GM20000 (cell line): ENCODE measurements around the gene MSMB.

Experiments used
- DNase-seq: peaks from one replicate; pipeline ENCODE4 v3.0.0; 2012; ENCODE audit warnings: low spot score
- TF ChIP-seq, protein P1 (sequence below): IDR thresholded peaks from 2 replicates; pipeline ENCODE4 v1.5.1; 2012; ENCODE audit warnings: mild to moderate bottlenecking, control low read depth; ENCODE audit errors: extremely low read depth, missing control alignments

The MSMB gene

DNA sequence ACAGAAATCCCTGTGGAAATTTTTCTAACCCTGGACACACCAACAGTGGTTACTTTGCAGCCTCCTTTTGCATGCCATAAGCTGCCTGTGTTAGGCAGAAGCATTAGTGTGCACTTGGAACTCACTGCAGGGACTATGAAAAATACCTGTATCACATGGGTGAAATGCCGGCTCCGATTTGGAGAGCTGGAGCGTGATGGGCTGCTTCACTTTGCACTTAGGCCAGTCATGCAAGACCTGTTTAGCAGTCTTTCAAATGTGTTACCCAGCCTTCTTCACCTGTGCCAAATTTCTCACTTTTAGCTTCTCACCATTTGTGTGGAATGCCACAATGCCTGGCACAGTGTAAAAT lies 26.9 kb downstream of the MSMB start:
- TF ChIP-seq, protein P1, sequence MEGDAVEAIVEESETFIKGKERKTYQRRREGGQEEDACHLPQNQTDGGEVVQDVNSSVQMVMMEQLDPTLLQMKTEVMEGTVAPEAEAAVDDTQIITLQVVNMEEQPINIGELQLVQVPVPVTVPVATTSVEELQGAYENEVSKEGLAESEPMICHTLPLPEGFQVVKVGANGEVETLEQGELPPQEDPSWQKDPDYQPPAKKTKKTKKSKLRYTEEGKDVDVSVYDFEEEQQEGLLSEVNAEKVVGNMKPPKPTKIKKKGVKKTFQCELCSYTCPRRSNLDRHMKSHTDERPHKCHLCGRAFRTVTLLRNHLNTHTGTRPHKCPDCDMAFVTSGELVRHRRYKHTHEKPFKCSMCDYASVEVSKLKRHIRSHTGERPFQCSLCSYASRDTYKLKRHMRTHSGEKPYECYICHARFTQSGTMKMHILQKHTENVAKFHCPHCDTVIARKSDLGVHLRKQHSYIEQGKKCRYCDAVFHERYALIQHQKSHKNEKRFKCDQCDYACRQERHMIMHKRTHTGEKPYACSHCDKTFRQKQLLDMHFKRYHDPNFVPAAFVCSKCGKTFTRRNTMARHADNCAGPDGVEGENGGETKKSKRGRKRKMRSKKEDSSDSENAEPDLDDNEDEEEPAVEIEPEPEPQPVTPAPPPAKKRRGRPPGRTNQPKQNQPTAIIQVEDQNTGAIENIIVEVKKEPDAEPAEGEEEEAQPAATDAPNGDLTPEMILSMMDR = no peak
- DNase-seq = no peak

DNA sequence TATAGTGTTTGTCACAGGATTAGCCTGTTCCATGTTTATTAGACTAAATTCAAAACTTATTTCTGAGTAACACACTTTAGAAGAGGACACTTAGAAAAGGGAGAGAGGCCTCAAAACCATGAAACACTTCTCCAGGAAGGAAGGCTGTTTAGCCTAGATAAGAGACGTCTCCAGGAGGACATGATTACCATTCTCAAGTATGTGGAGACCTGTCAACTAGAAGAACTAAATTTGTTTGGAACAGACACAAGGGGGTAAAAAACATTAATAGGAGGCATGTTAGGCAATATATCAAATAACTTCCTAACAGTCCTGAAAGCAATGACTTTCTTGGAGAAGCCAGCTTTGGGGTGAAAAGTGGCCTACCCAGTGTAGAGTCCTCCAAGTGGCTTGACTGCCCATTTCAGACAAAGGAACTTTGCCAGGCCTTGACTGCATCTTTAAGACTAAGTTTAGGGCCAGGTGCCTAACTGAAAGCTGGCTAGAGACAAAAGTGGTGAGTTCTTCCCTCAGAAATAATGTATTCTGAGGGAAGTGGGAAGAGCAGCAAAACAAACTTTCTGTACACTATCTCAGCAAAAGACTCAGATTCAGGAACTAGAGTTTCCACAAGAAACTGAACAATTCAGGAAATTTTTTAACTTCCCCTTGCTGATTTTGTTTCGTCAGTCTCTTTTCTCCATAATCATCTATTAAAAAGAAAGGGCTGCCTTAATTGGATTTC lies 27.5 kb downstream of the MSMB start:
- TF ChIP-seq, protein P1 = no peak
- no peak for DNase-seq

DNA sequence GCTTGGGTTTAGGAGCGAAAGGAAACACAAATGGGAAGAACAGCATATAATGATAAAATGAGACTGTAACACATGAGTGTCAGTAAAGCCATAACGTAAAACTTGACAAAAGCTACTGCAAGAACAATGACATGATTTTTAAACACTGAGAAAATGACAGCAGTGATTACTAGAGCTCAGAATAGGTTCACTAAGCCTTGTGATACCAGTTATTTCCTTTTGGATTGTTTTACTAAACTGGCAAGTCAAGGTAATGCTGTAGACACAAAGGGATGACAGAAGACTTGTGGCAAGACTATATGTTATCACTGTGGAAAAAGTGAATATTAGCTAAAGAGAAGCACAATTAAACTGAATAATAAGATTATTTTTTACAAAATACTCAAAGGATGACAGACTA lies 28.3 kb downstream of the MSMB start:
- no peak for DNase-seq
- TF ChIP-seq, protein P1 = no peak

DNA sequence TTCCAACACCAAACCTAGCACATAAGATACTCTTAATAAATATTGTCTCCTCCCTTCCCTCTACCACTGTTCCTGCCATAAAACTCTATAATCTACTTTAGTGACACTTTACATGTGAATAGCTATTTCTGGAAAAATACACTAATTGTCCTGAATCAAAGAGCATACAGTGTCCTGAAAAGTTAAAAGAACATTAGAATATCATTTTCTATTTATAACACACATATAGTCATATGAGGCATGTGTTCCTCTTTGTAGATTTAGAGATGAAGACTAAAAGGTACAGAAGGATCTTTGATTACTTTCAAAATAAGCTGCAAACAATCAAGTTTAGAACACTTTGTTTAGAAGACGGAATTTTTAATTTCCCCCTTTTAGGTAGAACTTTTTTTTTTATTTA lies 29.3 kb downstream of the MSMB start:
- TF ChIP-seq, protein P1 = no peak
- no peak for DNase-seq

DNA sequence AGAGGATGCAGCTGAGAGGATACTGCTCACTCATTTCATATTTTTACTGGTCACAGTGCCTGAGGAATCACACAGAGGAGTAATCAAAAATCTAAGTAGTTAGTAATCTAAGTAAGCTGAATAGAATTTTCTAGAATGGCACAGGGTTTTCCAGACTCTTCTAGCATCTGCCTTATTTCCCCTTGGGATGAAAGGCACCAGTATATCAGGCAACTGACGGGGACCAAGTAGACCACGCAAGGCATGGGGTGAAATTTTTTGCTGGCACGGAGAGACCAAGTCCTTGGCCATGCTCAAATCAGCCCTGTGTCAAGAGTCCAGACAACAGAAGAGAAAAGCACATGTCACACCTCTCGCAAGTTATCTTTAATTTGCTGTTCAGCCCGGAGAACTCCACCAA lies 29.9 kb downstream of the MSMB start:
- TF ChIP-seq, protein P1 = no peak
- no peak for DNase-seq

DNA sequence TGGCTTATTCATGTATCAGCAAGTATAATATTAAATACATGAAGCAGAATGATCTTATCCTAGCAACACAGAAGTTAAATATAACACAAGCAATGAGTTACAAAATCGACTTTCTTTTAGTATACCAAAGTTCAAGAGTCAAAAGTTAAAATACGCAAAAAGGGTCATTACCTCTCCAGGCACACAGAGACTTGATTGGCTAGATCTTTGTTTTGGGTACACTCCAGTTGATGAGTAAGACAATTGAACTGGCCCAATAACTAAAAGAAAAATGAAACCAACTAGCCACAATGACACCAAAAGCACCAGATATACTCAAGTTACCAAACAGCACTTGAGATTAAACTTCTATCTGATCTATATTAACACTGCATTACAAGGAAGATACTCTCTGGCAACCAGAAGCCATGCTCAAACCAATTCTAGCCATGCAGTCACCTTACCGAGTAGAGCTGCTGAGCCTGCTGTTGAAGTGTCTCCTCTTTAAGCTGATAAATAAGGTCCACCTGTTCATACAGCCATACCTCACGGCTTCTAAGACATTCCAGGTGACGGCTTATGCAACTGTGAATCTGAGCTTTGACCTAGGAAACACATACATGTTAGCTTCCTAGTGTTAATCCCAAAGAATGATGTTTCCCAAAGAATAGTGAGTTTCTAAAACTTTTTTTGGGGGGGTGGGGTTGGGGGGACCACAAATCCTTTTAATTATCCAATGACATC lies 31.2 kb downstream of the MSMB start:
- DNase-seq = no peak

DNA sequence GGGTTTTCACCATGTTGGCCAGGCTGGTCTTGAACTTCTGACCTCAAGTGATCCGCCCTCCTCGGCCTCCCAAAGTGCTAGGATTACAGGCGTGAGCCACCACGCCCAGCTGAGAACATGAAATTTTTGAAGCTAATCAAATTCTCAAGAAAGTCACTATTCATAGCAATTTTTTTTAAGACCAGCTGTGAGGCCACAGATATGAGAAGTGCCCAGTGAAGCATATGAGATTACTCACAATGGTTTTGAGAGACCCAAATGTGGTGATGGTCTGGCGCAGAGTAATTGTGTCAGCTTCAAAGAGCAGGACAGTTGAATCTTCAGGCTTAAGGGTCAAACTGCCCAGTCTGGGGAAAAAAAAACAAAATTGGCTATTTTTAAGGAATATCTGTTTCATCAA lies 31.9 kb downstream of the MSMB start:
- DNase-seq = no peak
- TF ChIP-seq, protein P1 = no peak

More for the DNA sequence above, 31.2 kb downstream of the MSMB start:
- TF ChIP-seq, protein P1 = no peak
